Measurements from ENCODE around the gene PCAT6. TPM values are rescaled to one million over a fixed set of nuclear protein-coding genes. Genes with fewer than 3 reads are reported as not detected.

Gene PCAT6
- total RNA-seq, 1 experiment from 2014 or later = 0.26 TPM

- peaks cover 24% of the 10 kb centered on the region for H3K36me3 ChIP-seq (ENCODE audit: low read depth, low read length)
- DNase-seq (no peak), ATAC-seq (no peak)
- intact Hi-C loops (cut with micrococcal nuclease) = loop anchor here (5.0 kb wide), 1 partner anchor 82 kb away; no protein-coding TSS in a partner anchor
- ChIA-PET CTCF (no interaction called here), POLR2A (ENCODE audit: unreplicated experiment) (no interaction called here)
- H3K9me2 ChIP-seq (replicated peaks; ENCODE audit: low read length) = no peaks in the 10 kb centered on the region
- H3K9me3 ChIP-seq (ENCODE audit: low read length) = no peaks in the 10 kb centered on the region
- TF ChIP-seq EZH2 (IDR thresholded peaks at IDR 0.05; ENCODE audit: low read length, unreplicated experiment) (no peak), EZH2phosphoT487 (IDR thresholded peaks at IDR 0.05; ENCODE audit: borderline replicate concordance, low read length) (no peak), CTCF (conservative IDR thresholded peaks at IDR 0.05; ENCODE audit: low read depth, low read length) (no peak)
- H3K9ac ChIP-seq (ENCODE audit: low read length) = no peak overlapping the region
- H3F3A ChIP-seq (ENCODE audit: low read length, unreplicated experiment) = no peaks in the 10 kb centered on the region
- H3K4me3 ChIP-seq (ENCODE audit: low read length) = no peak overlapping the region
- no TSS peak for BruUV-seq (replicated peaks)
- no peaks in the 10 kb centered on the region for H3K79me2 ChIP-seq (ENCODE audit: low read length)
- H2AFZ ChIP-seq (ENCODE audit: low read length) = no peak overlapping the region
- no peaks in the 10 kb centered on the region for H3K27me3 ChIP-seq (ENCODE audit: low read length)
- no peak overlapping the region for H3K27ac ChIP-seq (ENCODE audit: low read length)
- no peaks in the 10 kb centered on the region for H3K4me1 ChIP-seq (ENCODE audit: insufficient read depth, low read length)
- H4K20me1 ChIP-seq (ENCODE audit: low read length) = no peaks in the 10 kb centered on the region
- H3K4me2 ChIP-seq (ENCODE audit: low read length) = no peak overlapping the region
These were observed 40.6 kb upstream of the PCAT6 start for GRCh38 chr1:202770135-202770534.

GRCh38 chr1:202781180-202781579 is 29.6 kb upstream of the PCAT6 start:
- Histone ChIP-seq H3K79me2 (ENCODE audit: low read length) (peaks cover 56% of the 10 kb centered on the region), H3K4me1 (ENCODE audit: insufficient read depth, low read length) (no peaks in the 10 kb centered on the region), H2AFZ (ENCODE audit: low read length) (no peak overlapping the region), H3K9me2 (replicated peaks; ENCODE audit: low read length) (no peaks in the 10 kb centered on the region), H4K20me1 (ENCODE audit: low read length) (peaks cover 25% of the 10 kb centered on the region; the same call in 1 of the 2 replicates), H3K9ac (ENCODE audit: low read length) (no peak overlapping the region), H3K27ac (ENCODE audit: low read length) (no peak overlapping the region), H3K4me3 (ENCODE audit: low read length) (no peak overlapping the region), H3K4me2 (ENCODE audit: low read length) (no peak overlapping the region), H3K27me3 (ENCODE audit: low read length) (no peaks in the 10 kb centered on the region), H3K36me3 (ENCODE audit: low read depth, low read length) (peaks cover 2% of the 10 kb centered on the region; the same call in 1 of the 2 replicates), H3F3A (ENCODE audit: low read length, unreplicated experiment) (no peaks in the 10 kb centered on the region), H3K9me3 (ENCODE audit: low read length) (no peaks in the 10 kb centered on the region)
- ATAC-seq (no peak), DNase-seq (no peak)
- CTCF ChIA-PET = no interaction called here
- BruUV-seq (replicated peaks) = no TSS peak
- intact Hi-C loops (cut with micrococcal nuclease) = no loop called here
- TF ChIP-seq EZH2phosphoT487 (IDR thresholded peaks at IDR 0.05; ENCODE audit: borderline replicate concordance, low read length) (no peak), EZH2 (IDR thresholded peaks at IDR 0.05; ENCODE audit: low read length, unreplicated experiment) (no peak), CTCF (conservative IDR thresholded peaks at IDR 0.05; ENCODE audit: low read depth, low read length) (no peak)
- POLR2A ChIA-PET (ENCODE audit: unreplicated experiment) = interaction anchor here (0.6 kb wide), 1 partner anchor 29 kb away, joined by 3 read pairs; no protein-coding TSS in a partner anchor

GRCh38 chr1:202786804-202787203 is 23.9 kb upstream of the PCAT6 start:
- peaks cover 18% of the 10 kb centered on the region; the same call in 1 of the 2 replicates for H4K20me1 ChIP-seq (ENCODE audit: low read length)
- no TSS peak for BruUV-seq (replicated peaks)
- intact Hi-C loops (cut with micrococcal nuclease) = no loop called here
- ChIA-PET CTCF (no interaction called here), POLR2A (ENCODE audit: unreplicated experiment) (no interaction called here)
- H3K4me3 ChIP-seq (ENCODE audit: low read length) = no peak overlapping the region
- H3K9me2 ChIP-seq (replicated peaks; ENCODE audit: low read length) = no peaks in the 10 kb centered on the region
- H3K4me1 ChIP-seq (ENCODE audit: insufficient read depth, low read length) = no peaks in the 10 kb centered on the region
- no peak overlapping the region for H3K27ac ChIP-seq (ENCODE audit: low read length)
- H3K27me3 ChIP-seq (ENCODE audit: low read length) = no peaks in the 10 kb centered on the region
- no peak for DNase-seq
- H3F3A ChIP-seq (ENCODE audit: low read length, unreplicated experiment) = no peaks in the 10 kb centered on the region
- no peaks in the 10 kb centered on the region for H3K36me3 ChIP-seq (ENCODE audit: low read depth, low read length)
- peaks cover 80% of the 10 kb centered on the region for H3K79me2 ChIP-seq (ENCODE audit: low read length)
- H3K4me2 ChIP-seq (ENCODE audit: low read length) = no peak overlapping the region
- H3K9ac ChIP-seq (ENCODE audit: low read length) = no peak overlapping the region
- no peak overlapping the region for H2AFZ ChIP-seq (ENCODE audit: low read length)
- H3K9me3 ChIP-seq (ENCODE audit: low read length) = no peaks in the 10 kb centered on the region
- TF ChIP-seq EZH2phosphoT487 (IDR thresholded peaks at IDR 0.05; ENCODE audit: borderline replicate concordance, low read length) = no peak
- no peak for TF ChIP-seq EZH2 (IDR thresholded peaks at IDR 0.05; ENCODE audit: low read length, unreplicated experiment)
- no peak for TF ChIP-seq CTCF (conservative IDR thresholded peaks at IDR 0.05; ENCODE audit: low read depth, low read length)
- ATAC-seq = no peak

Measured in PC-3 (cell line).